K562 (cell line): ENCODE measurements around the gene CCDC61. TPM values are rescaled to one million over a fixed set of nuclear protein-coding genes. Genes with fewer than 3 reads are reported as not detected.

Source experiments
- MGA ChIP-seq: fragments of 450-650 bp; IDR thresholded peaks from 2 replicates; pipeline ENCODE4 v1.6.1; 2016; ENCODE audit warnings: mild to moderate bottlenecking, moderate library complexity
- NCOA4 ChIP-seq: fragments of 450-650 bp; IDR thresholded peaks from 2 replicates; pipeline ENCODE4 v1.6.1; 2018; ENCODE audit warnings: mild to moderate bottlenecking; ENCODE audit not compliant: partially characterized antibody
- ZBTB26 ChIP-seq: fragments of 450-650 bp; formaldehyde crosslinking; IDR thresholded peaks from 2 replicates; pipeline ENCODE4 v1.4.0; 2022; ENCODE audit warnings: missing genetic modification characterization
- ZSCAN32 ChIP-seq: fragments of 450-650 bp; formaldehyde crosslinking; IDR thresholded peaks from 2 replicates; pipeline ENCODE4 v1.4.0; 2020; ENCODE audit warnings: mild to moderate bottlenecking, moderate library complexity
- polyA plus RNA-seq, 8 experiments: library from polyadenylated mRNA; depleted of rRNA in 4 of 8; stranded (reverse) in 5 of 8; unstranded in 3 of 8; fragments of >200 nt; fragmentation: Nextera tagmentation in 2 of 8; fragmentation: Illumina TruSeq in 1 of 8; extraction: Ambion mirVana in 2 of 8; extraction: Trizol in 1 of 8; gene quantifications; 2 replicates each; pipeline versions ENCODE4 v1.2.1 to v1.2.3, GENCODE V29; 2011 to 2014; ENCODE audit warnings: inconsistent platforms in 1 of 8, missing spikeins in 1 of 8
- total RNA-seq, 7 experiments: library from RNA; depleted of rRNA in 6 of 7; stranded (reverse); fragments of >200 nt in 6 of 7; fragmentation: Illumina TruSeq in 2 of 7; extraction: Trizol in 2 of 7; gene quantifications; 2 replicates each; pipeline versions ENCODE4 v1.2.1 to v1.2.3, GENCODE V29; 2011 to 2021; ENCODE audit warnings: low replicate concordance in 1 of 7

CCDC61 gene
- total and polyA plus RNA-seq, 9 of the 15 experiments (the other 6 are each of a cell fraction or from before 2014, with no cell fraction given): 0.07 to 27.0 (median 10.3) TPM

- TF ChIP-seq MGA (no peak), ZBTB26 (no peak), ZSCAN32 (no peak), NCOA4 (no peak)
These were observed 64.7 kb downstream of the CCDC61 start (continued) for GRCh38 chr19:46060012-46060411.
